Measurements from ENCODE around the gene LRPPRC.
A peak's percentile ranks its signal among the peaks of the same experiment; 100 is the strongest.

LRPPRC gene

DNA sequence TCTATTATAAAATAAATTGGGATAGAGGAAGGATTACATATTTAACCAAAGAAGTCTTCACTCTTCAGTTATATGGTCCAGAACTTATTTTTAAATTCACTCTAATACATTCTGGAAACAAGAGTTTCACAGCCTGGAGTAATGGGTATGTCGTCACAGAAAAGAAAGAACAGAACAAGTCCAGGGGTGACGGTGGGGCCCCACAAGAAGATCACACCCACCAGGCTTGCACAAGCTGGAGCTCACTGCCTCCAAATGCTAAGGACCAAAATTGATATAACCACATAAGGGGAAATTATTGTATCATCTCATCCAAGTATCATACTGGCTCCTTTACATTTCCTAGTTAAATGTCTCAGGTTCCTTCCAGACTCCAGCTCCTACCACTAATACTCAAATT is 11.3 kb downstream of the LRPPRC start:
- DNase-seq: no peak
- intact Hi-C loops (cut with DNase I): no loop called here

DNA sequence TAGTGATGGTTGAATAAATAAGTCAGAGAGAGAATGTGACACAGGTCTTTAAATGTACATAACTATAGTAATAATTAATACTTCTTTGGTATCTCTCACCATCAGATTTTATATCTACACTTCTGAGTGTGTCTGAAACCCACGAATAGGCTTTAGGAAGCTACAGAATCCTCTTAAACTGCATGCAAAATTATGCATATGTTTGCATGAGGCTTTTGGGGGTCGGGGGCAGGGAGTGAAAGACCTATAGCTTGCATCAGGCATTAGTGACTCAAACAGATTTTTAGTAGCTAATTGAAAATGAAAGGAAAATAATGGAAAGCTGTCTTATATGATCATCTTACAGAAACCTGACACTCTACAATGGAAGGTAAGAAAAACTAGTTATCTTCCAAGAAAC is 14.9 kb downstream of the LRPPRC start:
- intact Hi-C loops (cut with DNase I): no loop called here
- DNase-seq: no peak

DNA sequence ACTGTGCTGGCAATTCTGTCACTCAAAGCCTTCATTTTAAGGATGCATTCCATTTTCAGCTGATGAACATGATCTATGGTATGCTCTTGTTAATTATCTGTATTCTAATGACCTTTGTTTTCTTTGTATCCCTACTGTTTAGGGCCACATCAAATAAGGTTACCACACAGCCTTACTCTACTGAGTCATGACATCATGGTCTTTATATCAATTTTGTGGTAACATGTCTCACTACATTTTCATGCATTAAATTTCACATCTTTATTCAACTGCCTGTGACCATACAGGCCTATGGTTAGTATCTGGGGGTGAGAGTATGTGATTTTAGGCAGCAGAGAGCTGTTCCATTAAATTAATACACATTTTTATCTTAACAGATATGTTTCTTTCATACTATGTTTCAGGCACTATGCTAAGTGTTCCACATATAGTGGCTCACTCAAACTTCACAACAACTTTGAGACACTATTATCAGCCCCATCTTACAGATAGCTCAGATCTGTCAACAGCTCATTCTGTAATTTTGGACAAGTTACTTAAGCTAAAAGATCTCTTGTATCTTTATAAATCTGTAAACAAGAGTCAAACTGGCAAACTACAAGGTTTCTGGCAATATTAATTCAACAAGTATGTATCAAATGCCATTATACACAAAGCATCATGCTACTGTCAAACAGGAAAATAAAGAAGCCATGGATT is 18.0 kb downstream of the LRPPRC start:
- no peak for DNase-seq
- intact Hi-C loops (cut with DNase I): no loop called here

DNA sequence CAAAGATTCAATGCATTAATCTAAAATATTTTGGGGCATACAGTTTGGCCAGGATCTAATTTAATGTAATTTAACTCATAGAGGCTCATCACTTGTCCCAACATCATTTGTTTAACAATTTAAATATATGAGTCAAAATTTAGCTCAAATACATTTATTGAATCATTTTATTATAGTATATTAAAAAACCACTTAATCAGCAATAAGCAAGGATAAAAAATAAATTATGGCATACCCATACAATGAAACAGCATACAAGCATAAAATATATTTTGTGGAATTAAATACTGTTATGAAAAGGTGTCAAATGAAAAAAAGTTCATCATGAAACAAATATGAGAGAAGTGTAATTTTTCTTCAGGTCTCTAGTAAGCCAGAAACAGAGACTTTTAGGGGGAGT is 34.9 kb downstream of the LRPPRC start:
- intact Hi-C loops (cut with DNase I): no loop called here
- no peak for DNase-seq

DNA sequence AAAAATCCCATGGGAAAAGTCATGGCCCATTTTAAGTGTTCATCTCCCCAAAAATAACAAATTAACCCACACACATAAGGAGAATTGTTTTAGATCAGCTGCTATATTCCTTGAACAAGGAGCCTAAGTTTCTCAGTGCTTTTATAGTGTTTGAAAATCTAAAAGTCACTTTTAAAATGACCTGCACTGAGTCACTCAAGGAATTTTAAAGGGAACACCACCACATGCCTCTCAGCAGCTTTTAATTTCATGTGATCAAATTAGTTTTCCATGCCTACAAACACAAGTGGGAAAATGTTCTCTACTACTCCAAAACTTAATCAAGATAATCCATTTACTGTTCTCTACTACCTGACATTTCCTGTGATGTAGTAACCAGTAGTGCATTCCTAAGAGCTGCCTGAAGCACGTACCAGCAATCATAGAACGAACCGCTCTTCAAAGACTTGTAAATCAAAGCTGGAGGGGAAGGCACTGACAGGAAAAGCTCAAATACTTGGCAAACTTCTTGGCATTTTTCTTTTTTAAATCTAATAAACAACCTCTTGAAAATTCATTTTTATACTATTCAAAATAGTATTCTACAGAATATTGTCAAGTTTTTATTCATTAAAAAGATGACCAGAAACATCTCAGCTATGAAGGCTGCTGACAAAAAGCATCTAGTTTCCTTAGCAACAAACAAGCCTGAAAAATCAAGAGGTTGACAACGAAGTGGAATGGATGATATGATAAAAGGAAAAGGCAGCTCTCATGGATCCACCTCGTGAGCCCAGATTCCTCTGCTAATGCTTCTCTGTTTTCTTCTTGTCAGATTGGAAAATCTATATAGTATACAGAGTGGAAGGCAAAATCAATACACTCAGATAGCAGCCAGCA is 37.2 kb downstream of the LRPPRC start:
- no peak for DNase-seq
- intact Hi-C loops (cut with DNase I): no loop called here

DNA sequence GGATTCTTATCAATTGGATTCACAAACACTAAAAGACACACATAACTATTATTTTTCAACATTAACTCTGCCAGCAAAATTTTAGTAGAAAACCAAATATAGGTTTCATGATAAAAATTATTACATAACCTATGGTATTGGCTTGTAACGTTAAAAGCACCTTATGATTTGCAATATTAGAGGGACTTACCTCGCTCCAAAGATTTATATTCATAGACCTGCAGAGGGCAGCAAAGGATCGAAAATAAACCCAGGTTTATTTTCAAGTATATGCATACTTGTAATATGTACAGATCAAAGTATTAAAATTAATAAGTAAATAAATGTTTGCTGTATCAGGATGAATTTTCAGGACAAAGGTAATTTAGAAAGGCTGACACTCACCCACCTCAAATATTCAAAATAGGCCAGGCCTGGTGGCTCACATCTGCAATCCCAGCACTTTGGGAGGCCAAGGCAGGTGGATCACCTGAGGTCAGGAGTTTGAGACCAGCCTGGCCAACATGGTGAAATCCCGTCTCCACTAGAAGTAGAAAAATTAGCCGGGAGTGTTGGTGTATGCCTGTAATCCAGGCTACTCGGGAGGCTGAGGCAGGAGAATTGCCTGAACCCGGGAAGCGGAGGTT is 45.3 kb downstream of the LRPPRC start:
- intact Hi-C loops (cut with DNase I): no loop called here
- peak in 1 of 10 donors; percentile 12 for DNase-seq

DNA sequence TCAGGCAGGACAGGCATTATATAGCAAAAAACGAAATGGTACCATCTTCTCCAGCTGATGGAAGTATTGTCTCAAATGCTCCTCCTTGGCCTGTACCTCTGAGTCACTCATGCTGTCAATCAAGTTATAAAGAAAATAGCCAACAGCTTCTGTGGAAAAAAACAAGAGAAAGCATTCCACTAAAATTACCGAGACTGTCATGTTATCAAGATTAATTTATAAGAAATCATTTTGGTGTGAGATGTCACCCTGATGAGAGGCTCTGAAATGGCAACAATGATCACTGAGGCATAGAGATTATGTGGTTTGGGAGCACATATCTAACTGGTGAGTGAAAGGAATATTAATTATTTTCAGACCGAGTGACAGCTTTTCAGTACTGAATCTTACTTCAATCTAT is 47.4 kb downstream of the LRPPRC start:
- intact Hi-C loops (cut with DNase I): no loop called here

DNA sequence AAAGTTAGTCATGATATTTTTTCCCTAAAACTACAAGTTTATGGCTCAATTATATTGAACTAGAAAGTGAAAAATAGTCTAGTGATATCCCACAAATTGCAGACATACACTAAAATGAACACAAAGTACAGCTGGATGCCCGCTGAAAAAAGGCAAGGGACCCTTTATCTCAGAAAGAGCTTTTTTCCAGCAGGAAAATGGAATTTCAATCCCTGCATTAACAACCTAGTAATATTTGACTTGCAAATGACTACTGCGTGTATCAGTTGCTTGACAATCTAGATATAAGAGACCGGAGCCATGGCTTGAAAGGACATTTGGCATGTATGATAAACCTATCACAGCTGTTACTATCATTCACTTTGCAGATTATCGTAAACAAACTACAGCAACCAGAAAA is 49.1 kb downstream of the LRPPRC start:
- intact Hi-C loops (cut with DNase I): no loop called here
- no peak for DNase-seq

More for the DNA sequence above, 47.4 kb downstream of the LRPPRC start:
- no peak for DNase-seq

DNA sequence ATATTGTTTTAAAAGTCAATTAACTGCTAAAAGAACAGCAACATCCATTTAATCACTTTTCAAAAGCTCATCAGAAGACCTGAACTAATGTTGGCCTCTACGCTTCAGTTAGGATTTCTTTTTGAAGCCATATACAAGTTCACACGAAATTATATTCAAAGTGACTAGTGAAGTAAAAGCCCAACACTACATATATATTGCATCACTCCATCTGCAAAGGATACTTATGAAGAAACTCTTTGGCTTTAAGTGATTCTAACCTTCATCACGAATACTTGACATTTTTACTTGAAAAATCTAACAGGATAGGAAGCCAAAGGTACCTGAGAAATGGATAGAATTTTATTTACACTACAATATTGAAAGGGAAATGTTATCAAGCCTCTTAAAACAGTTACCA is 50.4 kb downstream of the LRPPRC start:
- no peak for DNase-seq
- intact Hi-C loops (cut with DNase I): no loop called here

DNA sequence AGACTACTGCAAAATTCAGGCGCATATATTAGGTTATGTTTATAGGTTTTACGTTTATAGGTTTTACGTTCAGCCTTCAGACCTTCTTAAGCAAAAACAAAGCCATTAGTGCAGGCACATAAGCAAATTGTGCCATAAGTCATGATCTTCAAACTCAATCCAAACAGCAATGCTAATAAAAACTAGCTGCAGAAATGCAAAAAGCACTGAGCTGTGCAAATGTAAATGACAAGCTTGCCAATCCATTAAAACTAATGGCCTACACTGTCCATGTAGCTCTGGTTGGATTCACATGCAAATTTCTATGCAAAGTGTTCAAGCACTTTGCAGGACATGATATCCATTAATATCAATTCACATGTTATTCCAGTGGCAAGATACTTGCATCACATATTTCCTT is 50.9 kb downstream of the LRPPRC start:
- DNase-seq: no peak
- intact Hi-C loops (cut with DNase I): no loop called here

DNA sequence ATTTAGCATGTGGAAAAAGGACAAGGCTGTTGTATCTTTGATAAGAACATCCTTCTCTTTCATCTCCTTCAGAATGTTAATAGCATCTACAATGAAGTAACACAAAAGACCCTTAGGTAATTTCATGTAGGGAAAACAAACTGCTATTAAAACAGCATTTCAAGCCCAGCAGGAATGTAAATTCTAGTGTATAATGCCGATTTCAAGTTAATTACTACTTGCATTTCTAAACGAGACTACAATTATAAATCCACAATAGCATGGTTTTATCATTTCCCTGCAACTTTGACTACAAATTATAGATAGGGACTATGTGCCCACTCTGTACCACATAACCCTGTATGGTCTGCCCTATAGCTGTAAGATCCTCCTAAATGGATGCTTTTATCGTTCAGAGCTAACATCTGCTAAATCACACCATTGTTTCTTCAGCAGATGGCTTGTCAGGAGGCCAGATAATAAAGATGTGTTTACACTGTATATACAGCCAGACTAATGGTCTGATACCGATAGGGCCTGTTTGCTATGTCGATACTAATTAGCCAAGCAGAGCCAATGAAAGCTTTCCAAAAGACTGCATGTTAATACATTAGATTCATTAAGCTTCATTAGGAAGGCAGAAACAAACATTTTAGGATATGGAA is 51.9 kb downstream of the LRPPRC start:
- DNase-seq: no peak
- intact Hi-C loops (cut with DNase I): no loop called here

DNA sequence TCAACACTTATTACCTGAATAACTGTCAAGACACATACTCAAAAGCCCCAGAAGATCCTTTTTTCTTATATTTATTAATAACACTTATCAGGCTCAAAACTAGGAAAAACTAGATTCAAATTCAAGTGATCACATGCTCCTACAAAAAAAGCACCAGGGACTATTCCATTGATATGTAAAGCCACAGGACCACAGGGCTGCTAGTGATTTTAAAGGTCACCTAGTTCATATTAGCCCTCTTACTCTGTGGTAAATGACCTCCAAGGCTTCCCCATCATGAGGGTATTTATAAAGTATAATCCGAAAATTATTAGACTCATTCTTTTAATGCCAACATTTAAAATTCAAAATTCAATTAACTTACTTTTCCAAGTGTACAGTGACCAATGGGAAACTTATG is 52.5 kb downstream of the LRPPRC start:
- no peak for DNase-seq
- intact Hi-C loops (cut with DNase I): no loop called here

DNA sequence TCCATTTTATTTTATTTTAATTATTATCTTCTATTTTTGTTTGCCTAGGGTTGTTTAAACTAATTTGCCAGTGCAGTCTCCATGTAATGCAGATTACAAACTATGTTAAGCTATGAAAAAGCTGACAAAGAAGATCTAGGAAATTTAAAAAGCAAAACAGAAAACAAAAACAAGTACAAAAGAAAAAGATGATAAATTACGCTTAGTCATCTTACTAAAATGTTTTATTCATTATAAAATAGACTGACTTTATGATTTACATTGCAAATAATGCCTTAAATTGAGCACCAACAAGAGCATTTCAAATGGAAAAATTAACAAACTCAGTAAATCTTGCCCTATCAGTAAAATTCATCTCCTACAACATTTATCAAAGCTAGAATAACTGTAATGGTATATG is 52.9 kb downstream of the LRPPRC start:
- intact Hi-C loops (cut with DNase I): no loop called here
- DNase-seq: no peak

DNA sequence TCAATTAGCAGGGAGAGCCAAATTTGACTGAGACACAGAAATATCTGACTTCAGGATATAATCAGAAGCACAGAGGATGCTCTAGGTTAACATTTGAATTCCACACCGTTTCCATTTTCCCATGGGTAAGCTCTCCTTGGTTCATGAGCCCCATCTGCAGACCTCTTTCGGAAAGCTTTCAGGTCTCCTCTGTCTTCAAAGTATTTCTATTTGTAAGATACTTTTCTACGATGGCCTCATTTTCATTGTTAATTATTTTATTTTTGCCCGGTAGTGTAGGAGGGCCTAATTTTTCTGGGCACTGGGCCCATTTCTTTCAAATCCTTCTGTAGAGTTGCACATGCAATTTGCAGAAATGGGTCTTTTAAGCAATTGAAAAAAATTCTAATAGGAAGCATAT is 53.8 kb downstream of the LRPPRC start:
- no peak for DNase-seq
- intact Hi-C loops (cut with DNase I): no loop called here

DNA sequence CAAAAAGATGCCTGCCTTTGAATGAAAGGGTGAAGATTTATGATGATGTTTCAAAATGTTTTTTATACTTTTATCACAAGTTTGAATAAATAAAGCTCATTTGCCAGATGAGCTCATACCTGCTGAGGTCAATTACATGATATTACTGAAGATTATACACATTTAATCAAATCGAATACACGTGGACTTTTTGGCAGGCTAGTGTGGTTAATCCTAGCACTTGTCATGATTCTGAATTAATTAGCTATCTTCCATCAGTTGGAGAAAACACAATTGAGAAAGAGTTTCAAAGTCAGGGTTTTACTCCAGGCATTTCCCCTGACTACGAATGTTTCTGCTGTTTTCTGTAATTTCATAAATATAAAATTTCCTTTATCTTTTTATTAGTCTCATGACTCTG is 54.4 kb downstream of the LRPPRC start:
- intact Hi-C loops (cut with DNase I): no loop called here
- no peak for DNase-seq

DNA sequence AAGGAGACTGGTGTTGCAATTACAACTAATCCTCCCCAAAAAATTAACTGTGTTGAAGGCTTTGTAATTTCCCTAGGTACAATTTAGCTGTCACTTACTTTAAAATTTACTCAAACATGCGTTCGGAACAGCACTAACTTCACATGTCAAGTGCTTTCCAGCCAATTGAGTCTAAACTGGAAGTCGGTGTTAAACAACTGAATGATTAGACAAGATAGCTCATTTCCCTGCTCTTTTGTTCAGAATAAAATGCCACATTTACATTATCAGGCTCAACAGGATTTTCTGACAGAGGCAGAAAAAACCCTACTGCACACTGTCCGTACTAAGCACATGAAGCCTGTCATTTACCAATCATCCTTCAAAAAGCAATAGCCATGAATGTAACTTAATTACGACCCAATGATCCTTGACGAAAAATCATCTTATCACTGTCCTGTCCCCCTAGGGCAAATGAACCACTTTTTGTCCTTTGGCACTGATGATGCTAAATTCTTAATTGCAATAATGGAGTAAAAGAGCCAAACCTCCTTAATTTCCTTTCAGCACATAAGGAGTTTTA is 56.0 kb downstream of the LRPPRC start:
- intact Hi-C loops (cut with DNase I): no loop called here
- no peak for DNase-seq

DNA sequence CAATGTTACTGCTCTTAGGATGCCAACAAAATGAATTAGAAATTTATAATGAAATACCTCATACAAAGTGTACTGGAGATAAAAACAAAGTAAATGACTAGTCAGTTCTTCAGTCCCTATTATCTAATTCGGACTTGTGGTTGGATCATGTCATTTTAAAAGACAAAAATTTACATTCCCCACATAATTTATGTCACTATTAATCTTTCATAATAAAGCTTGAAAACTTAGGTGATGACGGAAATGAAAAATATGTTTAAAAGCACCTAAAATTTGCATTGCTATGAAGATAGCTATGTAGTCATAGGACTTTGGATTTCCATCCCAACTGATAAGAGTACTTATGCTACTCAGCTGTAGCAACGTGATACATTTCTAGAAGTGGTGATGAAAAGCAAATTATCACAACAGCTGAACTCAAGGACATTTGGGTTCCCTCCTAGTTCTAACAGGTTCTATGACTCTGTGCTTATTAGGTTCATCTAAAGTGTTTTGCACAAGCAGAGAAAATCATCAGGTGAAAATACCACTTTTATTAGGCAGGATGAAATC is 58.4 kb downstream of the LRPPRC start:
- DNase-seq: no peak
- intact Hi-C loops (cut with DNase I): no loop called here

DNA sequence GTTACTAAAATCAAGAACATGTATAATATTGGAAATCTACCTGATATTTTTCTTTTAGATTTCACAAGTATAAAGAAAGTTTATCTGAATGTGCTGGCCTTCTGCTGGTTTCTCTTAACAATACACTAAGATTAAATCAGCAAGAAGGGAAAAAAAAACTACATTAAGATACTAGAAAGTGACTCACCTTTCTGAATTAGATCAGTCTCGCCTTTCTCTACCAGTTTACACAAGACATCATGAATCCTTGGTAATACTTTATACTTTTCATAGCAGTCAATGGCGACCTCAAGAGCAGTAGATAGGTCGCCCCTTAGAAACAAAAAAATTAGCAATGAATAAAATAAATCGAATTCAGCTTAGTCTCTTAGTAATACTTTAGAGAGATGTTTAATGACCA is 61.2 kb downstream of the LRPPRC start:
- intact Hi-C loops (cut with DNase I): no loop called here

DNA sequence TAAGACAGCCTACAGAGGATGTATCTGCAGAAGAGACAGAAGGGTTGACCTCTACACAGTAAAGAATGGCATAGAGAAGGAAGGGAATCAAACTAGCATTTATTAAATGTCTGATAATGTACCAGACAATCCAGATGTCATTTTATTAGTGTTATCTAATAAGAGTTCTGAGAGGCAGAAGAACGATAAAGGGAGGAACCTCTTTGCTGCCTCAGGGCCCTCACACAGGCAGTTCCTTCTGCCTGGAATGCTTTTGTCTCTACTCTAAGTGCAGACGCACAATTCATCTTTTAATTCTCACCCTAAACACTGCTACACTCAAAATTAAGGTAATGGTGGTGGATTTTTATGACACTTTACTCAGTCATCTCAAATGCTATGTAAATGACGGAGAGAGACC is 64.5 kb downstream of the LRPPRC start:
- intact Hi-C loops (cut with DNase I): no loop called here
- no peak for DNase-seq

More for the DNA sequence above, 61.2 kb downstream of the LRPPRC start:
- DNase-seq: no peak

DNA sequence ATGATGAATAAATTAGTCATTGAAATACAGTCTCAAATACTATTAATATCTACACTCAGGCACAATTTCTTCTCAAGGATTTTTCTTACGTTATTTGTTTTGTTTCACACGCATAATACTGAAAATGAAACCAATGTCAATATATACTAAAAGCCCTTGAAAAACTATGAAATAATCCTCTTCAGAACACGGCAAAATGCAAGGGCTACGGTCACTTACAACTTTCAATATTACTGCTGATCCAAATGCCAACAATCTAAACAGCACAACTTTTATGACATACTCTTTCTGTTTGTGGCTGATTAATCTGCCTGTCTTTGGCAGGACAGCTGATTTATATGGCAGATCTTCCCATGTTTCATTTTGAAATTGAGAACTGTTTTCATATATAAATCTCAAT is 68.3 kb downstream of the LRPPRC start:
- intact Hi-C loops (cut with DNase I): no loop called here

DNA sequence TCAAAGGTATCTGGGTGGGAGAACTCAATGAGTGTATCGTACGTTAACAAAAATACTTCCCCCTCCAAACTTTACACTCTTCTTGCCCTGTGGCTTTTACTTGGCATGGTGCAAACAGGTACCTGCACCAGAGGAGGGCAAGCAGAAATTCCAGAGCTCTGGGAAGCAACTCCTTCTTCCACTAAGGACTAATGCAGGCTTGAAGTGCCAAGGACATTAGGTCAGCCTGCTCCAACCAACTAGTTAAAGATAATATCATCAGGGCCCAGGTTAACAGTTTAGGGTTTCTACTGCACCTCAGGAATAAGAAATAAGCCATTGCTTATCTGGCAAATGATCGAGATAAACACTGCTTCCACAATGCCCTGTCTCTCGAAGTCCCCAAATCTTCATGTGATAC is 70.4 kb downstream of the LRPPRC start:
- intact Hi-C loops (cut with DNase I): no loop called here
- no peak for DNase-seq

More for the DNA sequence above, 68.3 kb downstream of the LRPPRC start:
- DNase-seq: no peak

All from posterior cingulate gyrus (tissue), 11 donors.